Fibroblast of villous mesenchyme (primary cell): ENCODE data around the gene NOL4L. TPM values are rescaled to one million over a fixed set of nuclear protein-coding genes. Genes with fewer than 3 reads are reported as not detected.
A peak's percentile ranks its signal among the peaks of the same experiment; 100 is the strongest.
"Not testable (repeated sequence)": the region's sequence is repeated elsewhere in the genome, so short reads cannot be mapped to it uniquely, and the experiment has no call there.

Experiments used
- DNase-seq: peaks from one replicate; pipeline ENCODE4 v3.0.0-alpha.2; 2010; ENCODE audit warnings: low read depth
- H3K4me3 ChIP-seq: 2 replicates; pipeline ENCODE4 v1.5.1; 2011; ENCODE audit warnings: low read depth, mild to moderate bottlenecking, low read length
- CTCF ChIP-seq: IDR thresholded peaks from 2 replicates; pipeline ENCODE4 v1.5.1; 2012; ENCODE audit warnings: low read depth, mild to moderate bottlenecking, low read length; ENCODE audit not compliant: insufficient read depth
- total RNA-seq: library from RNA; depleted of rRNA; stranded (reverse); fragments of >200 nt; gene quantifications from 2 replicates; pipeline ENCODE4 v1.2.3, GENCODE V29; 2012

The NOL4L gene
- total RNA-seq, 1 donor = 9.9 TPM

DNA sequence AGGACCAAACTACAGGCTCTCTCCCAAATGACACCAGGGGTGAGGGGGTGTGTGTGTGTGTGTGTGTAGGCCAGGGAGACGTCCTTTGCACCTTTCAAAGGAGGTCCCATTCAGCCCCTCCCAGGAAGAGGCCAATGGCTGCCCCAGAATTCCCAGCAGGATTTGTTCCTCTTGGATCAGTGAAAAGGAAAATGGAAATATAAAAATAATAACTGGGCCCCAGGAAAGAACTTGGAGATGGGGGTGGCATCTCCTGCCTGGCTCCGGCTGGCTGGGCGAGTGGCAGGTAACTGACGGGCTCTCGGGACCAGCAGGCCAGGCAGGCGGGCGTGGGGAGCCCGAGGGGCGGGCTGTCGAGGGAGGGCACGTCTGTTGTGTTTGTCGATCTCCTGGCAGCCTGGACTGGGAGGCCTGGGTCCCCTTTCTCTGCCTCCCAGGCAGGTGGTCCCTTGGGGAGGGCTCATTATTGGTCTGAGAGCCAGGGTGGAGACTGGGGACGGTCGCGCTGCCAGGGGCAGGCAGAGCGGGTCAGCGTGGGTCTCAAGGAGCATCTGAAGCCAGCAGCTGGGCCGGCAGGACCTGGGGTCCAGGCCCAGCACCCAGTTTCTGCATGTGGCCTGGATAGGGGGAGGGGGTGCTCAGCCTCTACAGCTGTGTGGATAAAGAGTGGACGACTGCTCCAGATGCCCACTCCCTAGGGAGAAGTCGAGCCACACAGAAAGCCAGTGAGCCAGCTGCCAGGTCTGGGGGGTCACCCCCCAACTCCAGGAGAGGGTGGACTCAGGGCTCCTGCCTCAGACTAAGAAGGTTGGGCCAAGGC is 3.1 kb downstream of the NOL4L start:
- DNase-seq = no peak
- TF ChIP-seq CTCF = no peak
- no peak overlapping the region for H3K4me3 ChIP-seq

GRCh38 chr20:32580970-32581838 is 3.9 kb downstream of the NOL4L start:
- TF ChIP-seq CTCF = no peak
- peak; percentile 22 for DNase-seq
- H3K4me3 ChIP-seq = no peak overlapping the region

DNA sequence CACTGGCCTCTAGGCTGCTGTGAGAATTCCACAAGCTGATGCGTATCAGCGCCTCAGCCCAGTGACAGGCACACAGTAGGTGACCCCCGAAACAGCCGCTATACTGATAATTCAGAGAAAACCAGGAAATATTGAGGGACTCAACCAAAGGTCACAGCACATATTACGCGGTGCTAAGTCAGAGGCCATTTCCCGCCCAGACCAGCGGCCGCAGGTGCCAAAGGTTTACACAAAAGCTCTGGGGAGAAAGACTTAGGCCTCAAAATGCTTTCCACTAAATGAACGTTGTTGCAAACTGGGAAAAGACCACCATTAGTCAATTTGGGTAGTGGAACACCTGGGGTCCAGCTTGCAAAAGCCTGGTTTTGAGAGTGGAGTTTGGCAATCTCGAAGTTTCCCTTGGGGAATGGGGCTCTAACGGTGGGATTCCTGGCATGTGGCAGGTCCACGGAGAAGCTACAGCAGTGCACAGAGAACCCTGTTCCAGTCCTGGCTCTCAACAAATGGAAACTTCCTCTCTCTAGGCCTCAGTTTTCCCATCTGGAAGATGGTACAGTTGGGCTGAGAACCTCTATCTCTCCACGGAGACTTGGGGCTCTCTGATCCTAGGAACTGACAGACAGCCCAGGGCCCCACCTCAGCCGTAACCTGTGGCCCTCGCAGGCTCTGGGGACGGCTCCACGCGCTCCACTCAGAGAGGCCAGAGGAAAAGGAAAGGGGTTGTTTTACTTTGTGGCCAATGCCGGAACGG is 4.7 kb downstream of the NOL4L start:
- H3K4me3 ChIP-seq = no peak overlapping the region
- TF ChIP-seq CTCF = no peak
- DNase-seq = no peak

- no peak for DNase-seq
- no peak overlapping the region for H3K4me3 ChIP-seq
- TF ChIP-seq CTCF = no peak
Observed at GRCh38 chr20:32578840-32579390, 6.2 kb downstream of the NOL4L start.

DNA sequence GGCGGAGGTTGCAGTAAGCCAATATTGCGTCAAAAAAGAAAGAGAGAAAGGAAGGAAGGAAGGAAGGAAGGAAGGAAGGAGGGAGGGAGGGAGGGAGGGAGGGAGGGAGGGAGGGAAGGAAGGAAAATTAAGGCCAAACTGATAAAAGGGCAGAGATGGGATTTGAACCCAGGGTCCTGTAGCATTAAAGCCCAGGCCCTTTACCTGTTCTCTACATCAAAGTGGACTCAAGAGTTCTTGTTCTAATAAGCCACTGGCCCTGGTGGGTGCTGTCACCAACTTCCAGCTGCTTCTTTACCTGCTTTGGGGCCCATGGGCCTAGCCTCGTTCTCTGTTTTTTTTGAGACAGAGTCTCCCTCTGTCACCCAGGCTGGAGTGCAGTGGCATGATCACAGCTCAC is 7.1 kb downstream of the NOL4L start:
- DNase-seq, H3K4me3 ChIP-seq: not testable (repeated sequence)

DNA sequence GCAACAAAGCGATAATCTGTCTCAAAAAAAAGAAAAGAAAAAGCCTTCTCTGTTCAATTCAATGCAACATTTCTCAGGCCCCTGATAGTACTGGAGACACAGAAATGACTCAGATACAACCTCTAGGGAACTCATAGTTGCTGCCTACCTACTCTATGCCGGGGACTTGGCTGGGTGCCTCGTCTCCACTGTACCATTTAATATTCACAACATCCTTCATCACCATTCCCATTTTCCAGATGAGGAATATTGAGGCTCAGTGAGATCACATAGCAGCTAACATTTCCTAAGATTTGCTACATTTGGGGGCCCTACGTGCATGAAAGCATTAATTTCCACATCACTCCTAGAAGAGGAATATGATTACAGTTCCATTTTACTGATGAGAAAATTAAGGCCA is 7.5 kb downstream of the NOL4L start:
- DNase-seq = no peak
- TF ChIP-seq CTCF = no peak
- H3K4me3 ChIP-seq = no peak overlapping the region
